Astrocyte of the spinal cord (primary cell): ENCODE data around the gene ASIC3.

Experiments used
- DNase-seq: peaks from one replicate; pipeline ENCODE4 v3.0.0; 2011; ENCODE audit warnings: low read depth, low spot score
- H3K4me3 ChIP-seq: 2 replicates; pipeline ENCODE4 v1.5.1; 2011; ENCODE audit warnings: low read depth, mild to moderate bottlenecking, low read length, moderate library complexity
- in situ Hi-C: cut with HindIII; loops from 2 replicates; pipeline ENCODE4 v1.10.0; 2017; ENCODE audit warnings: low sequenced_read_pairs
- TF ChIP-seq, protein P1 (sequence below): IDR thresholded peaks from 2 replicates; pipeline ENCODE4 v1.5.1; 2012; ENCODE audit warnings: low read depth, mild to moderate bottlenecking, low read length, inconsistent platforms

Gene ASIC3

DNA sequence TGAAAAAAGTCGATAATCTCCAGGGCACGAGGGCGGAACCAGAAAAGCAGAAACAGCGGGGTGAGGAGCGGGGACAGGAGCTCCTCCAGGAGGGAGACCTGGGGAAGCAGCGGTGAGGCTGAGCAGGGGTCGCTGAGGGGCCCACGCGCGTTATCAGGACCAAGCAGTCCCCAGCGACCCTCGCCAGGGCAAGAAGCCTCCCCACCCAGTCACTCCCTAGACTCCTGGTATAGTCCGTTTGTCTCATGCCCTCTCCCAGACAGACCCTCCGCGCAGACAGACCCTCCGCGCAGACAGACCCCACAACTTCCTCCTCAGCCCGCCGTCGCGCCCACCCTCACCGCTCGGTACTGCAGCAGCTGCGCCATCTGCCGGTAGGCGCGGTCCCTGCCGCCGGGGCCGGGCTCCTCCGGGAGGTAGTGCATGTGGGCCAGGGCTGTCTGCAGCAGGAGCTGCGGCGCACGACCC is 30.3 kb upstream of the ASIC3 start:
- TF ChIP-seq, protein P1, sequence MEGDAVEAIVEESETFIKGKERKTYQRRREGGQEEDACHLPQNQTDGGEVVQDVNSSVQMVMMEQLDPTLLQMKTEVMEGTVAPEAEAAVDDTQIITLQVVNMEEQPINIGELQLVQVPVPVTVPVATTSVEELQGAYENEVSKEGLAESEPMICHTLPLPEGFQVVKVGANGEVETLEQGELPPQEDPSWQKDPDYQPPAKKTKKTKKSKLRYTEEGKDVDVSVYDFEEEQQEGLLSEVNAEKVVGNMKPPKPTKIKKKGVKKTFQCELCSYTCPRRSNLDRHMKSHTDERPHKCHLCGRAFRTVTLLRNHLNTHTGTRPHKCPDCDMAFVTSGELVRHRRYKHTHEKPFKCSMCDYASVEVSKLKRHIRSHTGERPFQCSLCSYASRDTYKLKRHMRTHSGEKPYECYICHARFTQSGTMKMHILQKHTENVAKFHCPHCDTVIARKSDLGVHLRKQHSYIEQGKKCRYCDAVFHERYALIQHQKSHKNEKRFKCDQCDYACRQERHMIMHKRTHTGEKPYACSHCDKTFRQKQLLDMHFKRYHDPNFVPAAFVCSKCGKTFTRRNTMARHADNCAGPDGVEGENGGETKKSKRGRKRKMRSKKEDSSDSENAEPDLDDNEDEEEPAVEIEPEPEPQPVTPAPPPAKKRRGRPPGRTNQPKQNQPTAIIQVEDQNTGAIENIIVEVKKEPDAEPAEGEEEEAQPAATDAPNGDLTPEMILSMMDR: peak; percentile 97
- peak; percentile 30 for DNase-seq
- in situ Hi-C loops: no loop called here
- no peak overlapping the region for H3K4me3 ChIP-seq

DNA sequence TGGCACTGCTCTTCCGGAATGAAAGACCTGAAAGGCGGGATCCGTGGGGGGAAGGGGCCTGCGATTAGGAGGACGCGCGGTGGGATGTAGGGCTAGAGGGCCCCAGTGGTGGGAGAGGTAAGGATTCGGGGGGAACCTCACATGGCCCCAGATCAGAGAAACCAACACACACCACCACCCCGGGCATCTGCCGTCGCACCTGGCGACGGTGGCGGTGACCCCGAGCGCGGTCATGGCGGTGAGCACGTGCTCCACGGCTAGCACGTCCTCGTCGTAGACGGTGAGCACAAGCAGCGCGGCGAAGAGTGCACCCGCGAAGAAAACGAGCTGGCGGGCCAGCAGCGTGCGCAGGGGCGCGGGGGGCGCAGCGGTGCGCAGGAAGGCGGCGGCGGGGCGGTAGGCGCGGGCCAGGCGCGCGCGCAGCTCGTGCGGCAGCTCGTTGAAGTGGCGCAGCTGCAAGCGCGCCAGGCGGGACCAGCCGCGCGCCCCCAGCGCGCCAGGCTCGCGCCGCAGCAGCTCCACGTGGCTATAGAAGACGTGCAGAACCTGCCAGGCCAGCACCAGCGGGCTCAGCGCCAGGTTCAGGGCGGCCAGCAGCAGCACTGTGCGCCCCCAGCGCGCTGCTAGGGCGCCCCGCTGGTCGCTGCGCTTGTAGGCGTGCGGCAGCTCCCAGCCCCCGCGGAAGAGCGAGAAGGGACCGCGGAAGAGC is 29.8 kb upstream of the ASIC3 start:
- DNase-seq: peak; percentile 22

GRCh38 chr7:151019130-151019447 is 29.2 kb upstream of the ASIC3 start:
- no peak for DNase-seq
- in situ Hi-C loops: no loop called here
- TF ChIP-seq, protein P1: no peak
- no peak overlapping the region for H3K4me3 ChIP-seq

More for the DNA sequence above, 29.8 kb upstream of the ASIC3 start:
- TF ChIP-seq, protein P1: no peak
- in situ Hi-C loops: no loop called here
- H3K4me3 ChIP-seq: no peak overlapping the region

- H3K4me3 ChIP-seq: no peak overlapping the region
- in situ Hi-C loops: no loop called here
- TF ChIP-seq, protein P1: no peak
- no peak for DNase-seq
Observed at GRCh38 chr7:151020231-151020630, 28.1 kb upstream of the ASIC3 start.

DNA sequence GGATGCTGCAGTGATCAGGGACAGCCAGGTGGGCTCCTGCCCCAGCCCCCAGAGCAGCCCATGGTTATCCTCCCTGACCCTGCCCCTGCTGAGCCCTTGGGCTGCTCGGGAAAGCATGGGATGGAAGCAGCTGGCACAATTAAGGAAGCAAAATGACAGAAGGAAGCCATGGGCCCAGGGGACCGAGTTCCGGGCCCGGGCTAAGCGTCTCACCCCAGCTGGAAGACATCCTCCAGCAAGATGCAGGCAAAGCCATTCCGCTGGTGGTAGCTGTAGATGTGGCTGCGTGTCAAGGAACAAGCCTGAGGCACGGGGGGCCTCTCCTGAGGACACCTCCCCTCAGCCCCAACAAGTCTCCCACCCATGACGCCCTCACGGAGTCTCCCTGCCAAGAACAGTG is 25.1 kb upstream of the ASIC3 start:
- H3K4me3 ChIP-seq: no peak overlapping the region
- TF ChIP-seq, protein P1: no peak
- DNase-seq: no peak
- in situ Hi-C loops: no loop called here

- in situ Hi-C loops: no loop called here
- TF ChIP-seq, protein P1: no peak
Observed at GRCh38 chr7:151024435-151025056, 23.8 kb upstream of the ASIC3 start, which contains the start of gene ATG9B. TSS of gene ATG9B (minus strand) at chr7:151024494. CDS start at chr7:151024423, 71 bp downstream.

More at GRCh38 chr7:151024435-151025056, 23.8 kb upstream of the ASIC3 start, which contains the start of gene ATG9B:
- no peak within 1 kb of the TSS for H3K4me3 ChIP-seq
- DNase-seq: no peak
